Upper lobe of left lung (tissue), 6 donors: Measurements from ENCODE around the gene CEP131. TPM values are rescaled to one million over a fixed set of nuclear protein-coding genes. Genes with fewer than 3 reads are reported as not detected.

ENCODE experiments used
- ATAC-seq, 2 donors: fragments of 200-7000 bp; cut with Tn5 transposase; one replicate each; pipeline ENCODE4 v1.9.1; 2022; ENCODE audit warnings: mild to moderate bottlenecking in 2 of 2, moderate library complexity in 2 of 2; ENCODE audit not compliant: low FRiP score in 2 of 2
- DNase-seq, 2 donors: peaks; one replicate each; pipeline ENCODE4 v3.0.0-alpha.2; 2019 to 2020
- H3K27ac ChIP-seq, 4 donors: fragments of 200-600 bp; sonication (generic); one replicate each; pipeline ENCODE4 v1.5.1; 2016 to 2019
- H3K27me3 ChIP-seq, 4 donors: fragments of 200-600 bp; sonication (generic); one replicate each; pipeline ENCODE4 v1.5.1; 2017 to 2019
- H3K36me3 ChIP-seq, 4 donors: fragments of 200-600 bp; sonication (generic); one replicate each; pipeline ENCODE4 v1.5.1; 2016 to 2019
- H3K4me1 ChIP-seq, 4 donors: fragments of 200-600 bp; sonication (generic); one replicate each; pipeline ENCODE4 v1.5.1; 2018 to 2019
- H3K4me3 ChIP-seq, 4 donors: fragments of 200-600 bp; sonication (generic); one replicate each; pipeline ENCODE4 v1.5.1; 2017 to 2019; ENCODE audit warnings: mild to moderate bottlenecking in 2 of 4, moderate library complexity in 1 of 4
- H3K9me3 ChIP-seq, 4 donors: fragments of 200-600 bp; sonication (generic); one replicate each; pipeline ENCODE4 v1.5.1; 2018 to 2019
- EP300 ChIP-seq, 4 donors: sonication (generic); formaldehyde crosslinking; IDR thresholded peaks; one replicate each; pipeline ENCODE4 v1.5.1; 2017; ENCODE audit warnings: antibody characterized with exemption in 4 of 4, control low read depth in 2 of 4
- POLR2A ChIP-seq, 4 donors: fragments of 450-650 bp; IDR thresholded peaks; one replicate each; pipeline ENCODE4 v1.5.1; 2016 to 2017; ENCODE audit warnings: antibody characterized with exemption in 4 of 4, mild to moderate bottlenecking in 2 of 4
- POLR2AphosphoS5 ChIP-seq, 2 donors: sonication (generic); formaldehyde crosslinking; IDR thresholded peaks; one replicate each; pipeline ENCODE4 v1.5.1; 2017; ENCODE audit warnings: antibody characterized with exemption in 2 of 2
- WGBS, 2 donors: methylation state at CpG; one replicate each; pipeline ENCODE4 v1.1.5; 2017 to 2018; 5-methylcytosine and 5-hydroxymethylcytosine counted together
- total RNA-seq, 6 donors: library from RNA; depleted of rRNA in 4 of 6; stranded (reverse); fragments of >200 nt in 4 of 6; gene quantifications; one replicate each; pipeline versions ENCODE4 v1.1.0 to v1.2.1, GENCODE V29; 2016 to 2021
- TF ChIP-seq, protein P1 (sequence below), 6 experiments: fragments of 450-650 bp in 4 of 6; fragments of 200-600 bp in 2 of 6; sonication (generic) in 2 of 6; IDR thresholded peaks; one replicate each; pipeline ENCODE4 v1.5.1; 2016 to 2019; ENCODE audit warnings: antibody characterized with exemption in 6 of 6
- donor health status: DM: no; HTN: no; CAD: no; lungs with moderate emphysema.
- donor health status: DM: no; HTN: yes; CAD: no; lungs with severe emphysema.

The CEP131 gene
- total RNA-seq, 6 donors from 2014 or later, result 5.3 to 55.5 (median 12.6) TPM

DNA sequence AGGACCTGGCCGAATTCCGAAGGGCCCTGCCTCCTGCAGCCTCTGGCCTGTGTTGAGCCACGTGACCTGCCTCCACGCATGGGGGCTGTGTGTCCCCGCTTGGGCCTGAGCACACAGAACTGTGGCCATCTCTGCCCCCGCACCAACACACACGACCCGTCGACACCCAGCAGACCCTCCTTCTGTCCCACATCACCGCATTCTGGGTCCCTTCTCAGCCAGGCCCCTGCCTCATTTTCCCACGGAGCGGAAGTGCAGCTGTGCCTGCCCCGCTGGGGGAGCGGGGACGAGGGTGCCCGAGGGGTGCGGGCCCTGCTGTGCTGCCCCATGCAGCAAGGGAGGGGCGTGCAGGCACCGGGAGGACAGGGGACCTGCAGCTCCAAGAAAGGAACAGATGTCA, 34.8 kb upstream of the CEP131 start:
- H3K4me3 ChIP-seq, result no peak overlapping the region
- peaks cover 12 to 24% (median 19%) of the 10 kb centered on the region in 4 donors for H3K4me1 ChIP-seq
- H3K27ac ChIP-seq, result no peak overlapping the region
- TF ChIP-seq, protein P1, sequence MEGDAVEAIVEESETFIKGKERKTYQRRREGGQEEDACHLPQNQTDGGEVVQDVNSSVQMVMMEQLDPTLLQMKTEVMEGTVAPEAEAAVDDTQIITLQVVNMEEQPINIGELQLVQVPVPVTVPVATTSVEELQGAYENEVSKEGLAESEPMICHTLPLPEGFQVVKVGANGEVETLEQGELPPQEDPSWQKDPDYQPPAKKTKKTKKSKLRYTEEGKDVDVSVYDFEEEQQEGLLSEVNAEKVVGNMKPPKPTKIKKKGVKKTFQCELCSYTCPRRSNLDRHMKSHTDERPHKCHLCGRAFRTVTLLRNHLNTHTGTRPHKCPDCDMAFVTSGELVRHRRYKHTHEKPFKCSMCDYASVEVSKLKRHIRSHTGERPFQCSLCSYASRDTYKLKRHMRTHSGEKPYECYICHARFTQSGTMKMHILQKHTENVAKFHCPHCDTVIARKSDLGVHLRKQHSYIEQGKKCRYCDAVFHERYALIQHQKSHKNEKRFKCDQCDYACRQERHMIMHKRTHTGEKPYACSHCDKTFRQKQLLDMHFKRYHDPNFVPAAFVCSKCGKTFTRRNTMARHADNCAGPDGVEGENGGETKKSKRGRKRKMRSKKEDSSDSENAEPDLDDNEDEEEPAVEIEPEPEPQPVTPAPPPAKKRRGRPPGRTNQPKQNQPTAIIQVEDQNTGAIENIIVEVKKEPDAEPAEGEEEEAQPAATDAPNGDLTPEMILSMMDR (IDR thresholded peaks at IDR 0.05), result no peak
- TF ChIP-seq POLR2AphosphoS5 (IDR thresholded peaks at IDR 0.05), result no peak
- TF ChIP-seq POLR2A (IDR thresholded peaks at IDR 0.05), result no peak
- TF ChIP-seq EP300 (IDR thresholded peaks at IDR 0.05), result no peak
- DNase-seq, result peak in 1 of 2 donors; percentile 65
- no peak for ATAC-seq
- H3K36me3 ChIP-seq, result peaks cover 19 to 61% (median 54%) of the 10 kb centered on the region in 4 donors
- no peaks in the 10 kb centered on the region for H3K9me3 ChIP-seq
- H3K27me3 ChIP-seq, result no peaks in the 10 kb centered on the region
- 94 to 97% methylated on average over 13 to 19 of the region's 19 CpGs for WGBS, 2 donors

DNA sequence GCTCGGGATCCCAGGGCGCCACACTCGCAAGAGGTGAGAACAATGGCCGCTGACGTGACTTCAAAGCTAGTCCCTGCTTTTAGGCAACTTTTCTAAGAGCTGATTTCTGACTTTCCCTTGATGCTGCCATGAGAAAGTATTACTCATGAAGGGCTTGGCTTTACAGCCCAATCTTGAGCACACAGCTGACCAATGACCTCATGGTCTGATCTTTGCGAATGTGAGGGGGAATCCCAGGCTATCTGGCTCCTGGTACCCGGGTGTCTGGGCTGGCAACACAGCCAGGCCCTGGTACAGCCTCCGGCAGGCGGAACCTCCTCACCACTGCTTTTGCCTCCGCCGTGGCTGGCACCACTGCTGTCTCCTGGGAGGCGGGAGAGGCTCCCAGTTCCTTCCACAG, 33.9 kb upstream of the CEP131 start:
- ATAC-seq (peak in 1 of 2 donors; percentile 67), DNase-seq (peak in 1 of 2 donors; percentile 56)
- 84 to 86% methylated on average over 11 to 12 of the region's 12 CpGs for WGBS, 2 donors
- Histone ChIP-seq H3K4me1 (peaks cover 12 to 24% (median 19%) of the 10 kb centered on the region in 4 donors), H3K9me3 (no peaks in the 10 kb centered on the region), H3K36me3 (peaks cover 27 to 61% (median 54%) of the 10 kb centered on the region in 4 donors), H3K27ac (peak overlapping the region in 1 of 4 donors; percentile 77), H3K4me3 (no peak overlapping the region), H3K27me3 (no peaks in the 10 kb centered on the region)
- TF ChIP-seq POLR2A (IDR thresholded peaks at IDR 0.05) (no peak), POLR2AphosphoS5 (IDR thresholded peaks at IDR 0.05) (no peak), EP300 (IDR thresholded peaks at IDR 0.05) (no peak)
- TF ChIP-seq, protein P1 (IDR thresholded peaks at IDR 0.05), result no peak

- Histone ChIP-seq H3K27me3 (no peaks in the 10 kb centered on the region), H3K4me1 (peaks cover 12 to 24% (median 19%) of the 10 kb centered on the region in 4 donors), H3K36me3 (peaks cover 29 to 61% (median 51%) of the 10 kb centered on the region in 4 donors), H3K27ac (peak overlapping the region; percentile 28 to 77 (median 62)), H3K4me3 (peak overlapping the region in 2 of 4 donors; percentile 13), H3K9me3 (no peaks in the 10 kb centered on the region)
- WGBS, 2 donors, result 25 to 36% methylated on average over 23 to 33 of the region's 35 CpGs
- TF ChIP-seq, protein P1 (IDR thresholded peaks at IDR 0.05), result peak; percentile 44 to 82 (median 64)
- TF ChIP-seq POLR2A (IDR thresholded peaks at IDR 0.05) (peak in 2 of 4 donors; percentile 22 to 31), EP300 (IDR thresholded peaks at IDR 0.05) (no peak), POLR2AphosphoS5 (IDR thresholded peaks at IDR 0.05) (no peak)
- ATAC-seq (peak; percentile 72 to 92), DNase-seq (peak; percentile 90 to 96)
Measured at GRCh38 chr17:81254955-81255717, 32.4 kb upstream of the CEP131 start.

GRCh38 chr17:81253358-81254131, 30.8 kb upstream of the CEP131 start:
- Histone ChIP-seq H3K27ac (no peak overlapping the region), H3K9me3 (no peaks in the 10 kb centered on the region), H3K4me1 (peaks cover 12 to 24% (median 19%) of the 10 kb centered on the region in 4 donors), H3K36me3 (peaks cover 15 to 52% (median 41%) of the 10 kb centered on the region in 4 donors), H3K4me3 (no peak overlapping the region), H3K27me3 (no peaks in the 10 kb centered on the region)
- ATAC-seq, result peak in 1 of 2 donors; percentile 66
- DNase-seq, result peak in 1 of 2 donors; percentile 63
- TF ChIP-seq, protein P1 (IDR thresholded peaks at IDR 0.05), result peak; percentile 77 to 92 (median 86)
- TF ChIP-seq EP300 (IDR thresholded peaks at IDR 0.05) (no peak), POLR2AphosphoS5 (IDR thresholded peaks at IDR 0.05) (peak in 1 of 2 donors; percentile 11), POLR2A (IDR thresholded peaks at IDR 0.05) (no peak)
- 60 to 65% methylated on average over 19 of the region's 19 CpGs for WGBS, 2 donors
